GM19025 (cell line): Measurements from ENCODE around the gene EIF2B2.

Experiments used
- ATAC-seq: cut with Tn5 transposase; IDR thresholded peaks from one replicate; pipeline ENCODE4 v1.9.1; 2021; ENCODE audit warnings: mild to moderate bottlenecking, low read depth, moderate library complexity; ENCODE audit not compliant: unreplicated experiment

EIF2B2 gene

GRCh38 chr14:75040507-75040906, 37.8 kb downstream of the EIF2B2 start:
- ATAC-seq = no peak

- no peak for ATAC-seq
These were observed 38.2 kb downstream of the EIF2B2 start for GRCh38 chr14:75040959-75041358.

- no peak for ATAC-seq
These were observed 38.9 kb downstream of the EIF2B2 start for GRCh38 chr14:75041613-75042012.

- no peak for ATAC-seq
These were observed 39.3 kb downstream of the EIF2B2 start for GRCh38 chr14:75042035-75042434.

GRCh38 chr14:75044322-75044721, 41.6 kb downstream of the EIF2B2 start:
- ATAC-seq = no peak

GRCh38 chr14:75044752-75045151, 42.0 kb downstream of the EIF2B2 start:
- no peak for ATAC-seq

- no peak for ATAC-seq
These were observed 43.6 kb downstream of the EIF2B2 start for GRCh38 chr14:75046275-75046674.

GRCh38 chr14:75046899-75047298, 44.2 kb downstream of the EIF2B2 start:
- no peak for ATAC-seq

- no peak for ATAC-seq
These were observed 44.8 kb downstream of the EIF2B2 start for GRCh38 chr14:75047506-75047905.

GRCh38 chr14:75048101-75048500, 45.4 kb downstream of the EIF2B2 start:
- no peak for ATAC-seq

- ATAC-seq = no peak
These were observed 46.4 kb downstream of the EIF2B2 start for GRCh38 chr14:75049136-75049535.

- ATAC-seq = no peak
These were observed 47.0 kb downstream of the EIF2B2 start for GRCh38 chr14:75049731-75050201.

GRCh38 chr14:75050852-75051555, 48.3 kb downstream of the EIF2B2 start, which contains the start of gene MLH3:
Gene MLH3, minus strand, starts transcription at chr14:75051467. Its CDS starts 1,812 bp downstream, at chr14:75049655.
- peak; percentile 79 for ATAC-seq

- no peak for ATAC-seq
These were observed 48.8 kb downstream of the EIF2B2 start for GRCh38 chr14:75051556-75051899.

GRCh38 chr14:75053396-75054291, 50.9 kb downstream of the EIF2B2 start:
- no peak for ATAC-seq

- ATAC-seq = no peak
These were observed 51.7 kb downstream of the EIF2B2 start for GRCh38 chr14:75054421-75054820.

- no peak for ATAC-seq
These were observed 56.9 kb downstream of the EIF2B2 start for GRCh38 chr14:75059642-75060041.

- ATAC-seq = no peak
These were observed 57.7 kb downstream of the EIF2B2 start for GRCh38 chr14:75060420-75060819.
